Keratinocyte (primary cell): ENCODE data around the gene SSH2. TPM values are rescaled to one million over a fixed set of nuclear protein-coding genes. Genes with fewer than 3 reads are reported as not detected.

Experiments
- DNase-seq: peaks from one replicate; pipeline ENCODE4 v3.0.0-alpha.2; 2011; ENCODE audit warnings: low read depth, missing footprints, low spot score
- FAIRE-seq: peaks from 2 replicates; lab custom pipeline; 2011; peaks lifted over from hg19 to GRCh38; lab: Jason Lieb, UNC
- H2AFZ ChIP-seq: 2 replicates; pipeline ENCODE4 v1.6.0; 2012; ENCODE audit warnings: low read length, control low read depth, inconsistent platforms; ENCODE audit not compliant: control insufficient read depth
- H3K27ac ChIP-seq: 2 replicates; pipeline ENCODE4 v1.5.1; 2011; ENCODE audit warnings: low read length; ENCODE audit not compliant: control insufficient read depth, insufficient read depth
- H3K27me3 ChIP-seq: 3 replicates; pipeline ENCODE4 v1.6.0; 2011; ENCODE audit warnings: low read length; ENCODE audit not compliant: control insufficient read depth, insufficient read depth; ENCODE audit errors: extremely low read depth
- H3K36me3 ChIP-seq, 2 experiments: 2 replicates in 1 of 2; 3 replicates in 1 of 2; pipeline ENCODE4 v1.5.1; 2011; ENCODE audit warnings: low read length in 2 of 2, mild to moderate bottlenecking in 1 of 2; ENCODE audit not compliant: control insufficient read depth in 2 of 2, insufficient read depth in 2 of 2; ENCODE audit errors: extremely low read depth in 1 of 2
- H3K4me1 ChIP-seq: 3 replicates; pipeline ENCODE4 v1.5.1; 2011; ENCODE audit warnings: low read length; ENCODE audit not compliant: control insufficient read depth, insufficient read depth; ENCODE audit errors: extremely low read depth
- H3K4me2 ChIP-seq: 3 replicates; pipeline ENCODE4 v1.6.0; 2011; ENCODE audit warnings: low read depth, low read length; ENCODE audit not compliant: control insufficient read depth, insufficient read depth; ENCODE audit errors: extremely low read depth
- H3K4me3 ChIP-seq, 3 experiments: fragments of 200-600 bp in 1 of 3; sonication (generic) in 1 of 3; 2 replicates in 2 of 3; 3 replicates in 1 of 3; pipeline ENCODE4 v1.5.1; 2011 to 2016; ENCODE audit warnings: low read length in 3 of 3, mild to moderate bottlenecking in 3 of 3, control low read depth in 2 of 3, inconsistent platforms in 1 of 3, low read depth in 1 of 3, mixed read lengths in 1 of 3, mixed run types in 1 of 3, moderate library complexity in 1 of 3; ENCODE audit not compliant: control insufficient read depth in 2 of 3, insufficient read depth in 2 of 3; ENCODE audit errors: extremely low read depth in 1 of 3
- H3K79me2 ChIP-seq: 2 replicates; pipeline ENCODE4 v1.6.0; 2012; ENCODE audit warnings: low read length; ENCODE audit not compliant: control insufficient read depth, insufficient read depth
- H3K9ac ChIP-seq: 3 replicates; pipeline ENCODE4 v1.6.0; 2011; ENCODE audit warnings: low read length; ENCODE audit not compliant: control insufficient read depth, insufficient read depth; ENCODE audit errors: extremely low read depth
- H3K9me1 ChIP-seq: 3 replicates; pipeline ENCODE4 v1.6.0; 2011; ENCODE audit warnings: low read length; ENCODE audit not compliant: control insufficient read depth, insufficient read depth; ENCODE audit errors: extremely low read depth
- H3K9me3 ChIP-seq: 2 replicates; pipeline ENCODE4 v1.5.1; 2012; ENCODE audit warnings: low read depth, low read length; ENCODE audit not compliant: control insufficient read depth
- H4K20me1 ChIP-seq: 3 replicates; pipeline ENCODE4 v1.6.0; 2011; ENCODE audit warnings: low read length; ENCODE audit not compliant: control insufficient read depth, insufficient read depth; ENCODE audit errors: extremely low read depth
- EZH2 ChIP-seq: IDR thresholded peaks from one replicate; pipeline ENCODE4 v1.6.1; 2012; ENCODE audit warnings: inconsistent platforms, mild to moderate bottlenecking, low read length, moderate library complexity
- dilution Hi-C: fragments of 300-500 bp; cut with MboI; formaldehyde crosslinking; loops from one replicate; pipeline ENCODE4 v1.7.0; 2020; ENCODE audit warnings: low sequenced_read_pairs; ENCODE audit not compliant: extremely low pct_ligation_motif_present
- polyA plus RNA-seq, 5 experiments: library from polyadenylated mRNA; depleted of rRNA in 3 of 5; stranded (reverse) in 3 of 5; stranded (forward) in 1 of 5; unstranded in 1 of 5; fragments of >200 nt; gene quantifications; 1 replicate in 1 of 5; 2 replicates in 3 of 5; 3 replicates in 1 of 5; pipeline versions ENCODE4 v1.2.1 to v1.2.3, GENCODE V29; 2011 to 2012; ENCODE audit warnings: missing spikeins in 2 of 5, low read depth in 1 of 5, low replicate concordance in 1 of 5
- TF ChIP-seq, protein P1 (sequence below), 3 experiments: IDR thresholded peaks in 1 of 3; conservative IDR thresholded peaks in 1 of 3; optimal IDR thresholded peaks in 1 of 3; 2 replicates in 2 of 3; 3 replicates in 1 of 3; pipeline versions ENCODE3 to v1.5.1; 2011; ENCODE audit warnings: low read length in 3 of 3, mild to moderate bottlenecking in 3 of 3, moderate library complexity in 2 of 3, control low read depth in 1 of 3, inconsistent platforms in 1 of 3; ENCODE audit not compliant: insufficient read depth in 2 of 3; ENCODE audit errors: extremely low read depth in 1 of 3

The SSH2 gene
- polyA plus RNA-seq, 1 donor (not counting 4 experiments of a cell fraction or from before 2014, with no cell fraction given) = 13.9 TPM

- no peaks in the 10 kb centered on the region for H4K20me1 ChIP-seq
- no peaks in the 10 kb centered on the region for H3K27me3 ChIP-seq
- peaks cover 40% of the 10 kb centered on the region for H3K4me1 ChIP-seq
- H3K27ac ChIP-seq = no peak overlapping the region
- H3K36me3 ChIP-seq = peaks cover 0 to 3% of the 10 kb centered on the region in 2 experiments
- TF ChIP-seq, protein P1, sequence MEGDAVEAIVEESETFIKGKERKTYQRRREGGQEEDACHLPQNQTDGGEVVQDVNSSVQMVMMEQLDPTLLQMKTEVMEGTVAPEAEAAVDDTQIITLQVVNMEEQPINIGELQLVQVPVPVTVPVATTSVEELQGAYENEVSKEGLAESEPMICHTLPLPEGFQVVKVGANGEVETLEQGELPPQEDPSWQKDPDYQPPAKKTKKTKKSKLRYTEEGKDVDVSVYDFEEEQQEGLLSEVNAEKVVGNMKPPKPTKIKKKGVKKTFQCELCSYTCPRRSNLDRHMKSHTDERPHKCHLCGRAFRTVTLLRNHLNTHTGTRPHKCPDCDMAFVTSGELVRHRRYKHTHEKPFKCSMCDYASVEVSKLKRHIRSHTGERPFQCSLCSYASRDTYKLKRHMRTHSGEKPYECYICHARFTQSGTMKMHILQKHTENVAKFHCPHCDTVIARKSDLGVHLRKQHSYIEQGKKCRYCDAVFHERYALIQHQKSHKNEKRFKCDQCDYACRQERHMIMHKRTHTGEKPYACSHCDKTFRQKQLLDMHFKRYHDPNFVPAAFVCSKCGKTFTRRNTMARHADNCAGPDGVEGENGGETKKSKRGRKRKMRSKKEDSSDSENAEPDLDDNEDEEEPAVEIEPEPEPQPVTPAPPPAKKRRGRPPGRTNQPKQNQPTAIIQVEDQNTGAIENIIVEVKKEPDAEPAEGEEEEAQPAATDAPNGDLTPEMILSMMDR (optimal IDR thresholded peaks at IDR 0.05 in 1 of 3, IDR thresholded peaks at IDR 0.05 in 1 of 3, conservative IDR thresholded peaks at IDR 0.05 in 1 of 3; ENCODE audit: extremely low read depth in 1 of 3, insufficient read depth in 2 of 3, low read length in 3 of 3) = no peak
- TF ChIP-seq EZH2 = no peak
- peak overlapping the region; percentile 65 for H3K4me2 ChIP-seq
- DNase-seq (no peak), FAIRE-seq (no peak)
- H3K79me2 ChIP-seq = peaks cover under 1% of the 10 kb centered on the region
- no peaks in the 10 kb centered on the region for H3K9me3 ChIP-seq
- dilution Hi-C loops = no loop called here
- H3K4me3 ChIP-seq = peak overlapping the region in 1 of 3 experiments; percentile 52
- H2AFZ ChIP-seq = no peak overlapping the region
- no peaks in the 10 kb centered on the region for H3K9me1 ChIP-seq
- peak overlapping the region; percentile 40 for H3K9ac ChIP-seq
Measured at GRCh38 chr17:29613856-29614255, 316.2 kb downstream of the SSH2 start.

DNA sequence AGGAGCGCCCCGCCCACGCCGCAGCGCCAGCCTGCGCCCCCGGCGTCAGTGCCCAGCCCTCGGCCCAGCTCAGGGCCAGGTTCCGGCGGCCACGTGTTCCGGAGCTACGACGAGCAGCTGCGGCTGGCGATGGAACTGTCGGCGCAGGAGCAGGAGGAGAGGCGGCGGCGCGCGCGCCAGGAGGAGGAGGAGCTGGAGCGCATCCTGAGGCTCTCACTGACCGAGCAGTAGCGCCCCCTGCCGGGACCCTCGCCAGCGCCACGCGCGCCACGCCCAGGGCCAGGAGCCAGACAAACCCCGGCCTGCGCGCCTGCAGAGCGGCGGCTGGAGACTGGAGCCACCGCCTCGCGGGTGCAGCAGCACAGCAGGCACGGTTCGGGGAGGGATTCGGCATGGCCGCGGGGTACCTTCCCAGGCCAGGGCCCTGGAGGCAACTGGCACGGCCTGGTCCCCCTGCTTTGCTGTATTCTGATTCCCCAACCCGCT lies 316.6 kb downstream of the SSH2 start:
- Histone ChIP-seq H3K27me3 (no peaks in the 10 kb centered on the region), H3K9ac (peak overlapping the region; percentile 40), H3K9me1 (no peaks in the 10 kb centered on the region), H2AFZ (no peak overlapping the region), H3K27ac (no peak overlapping the region), H3K4me1 (peaks cover 40% of the 10 kb centered on the region), H3K4me3 (peak overlapping the region in 1 of 3 experiments; percentile 52), H3K36me3 (no peaks in the 10 kb centered on the region), H4K20me1 (no peaks in the 10 kb centered on the region), H3K4me2 (peak overlapping the region; percentile 65), H3K9me3 (no peaks in the 10 kb centered on the region), H3K79me2 (no peaks in the 10 kb centered on the region)
- no peak for DNase-seq
- no peak for FAIRE-seq
- no peak for TF ChIP-seq EZH2
- TF ChIP-seq, protein P1 (optimal IDR thresholded peaks at IDR 0.05 in 1 of 3, IDR thresholded peaks at IDR 0.05 in 1 of 3, conservative IDR thresholded peaks at IDR 0.05 in 1 of 3; ENCODE audit: extremely low read depth in 1 of 3, insufficient read depth in 2 of 3, low read length in 3 of 3) = peak; percentile 53 to 83 (median 79)
- dilution Hi-C loops = no loop called here
